MM.1S (cell line): ENCODE data around the gene ITFG1.

Experiments used
- CTCF ChIP-seq: fragments of 300-600 bp; sonication (generic); IDR thresholded peaks from 2 replicates; pipeline ENCODE4 v1.5.1; 2016; ENCODE audit warnings: antibody characterized with exemption, low read length, mixed read lengths
- EZH2 ChIP-seq: fragments of 300-600 bp; sonication (generic); optimal IDR thresholded peaks from 2 replicates; pipeline ENCODE3; 2017; ENCODE audit warnings: low read depth, mild to moderate bottlenecking, antibody characterized with exemption, low read length, mixed read lengths
- EZH2phosphoT487 ChIP-seq: fragments of 300-600 bp; sonication (generic); IDR thresholded peaks from 2 replicates; pipeline ENCODE4 v1.6.1; 2018; ENCODE audit warnings: antibody characterized with exemption, low read length

GRCh38 chr16:47426806-47427205 is 34.1 kb downstream of the ITFG1 start:
- TF ChIP-seq CTCF: no peak
- TF ChIP-seq EZH2: no peak
- TF ChIP-seq EZH2phosphoT487: no peak
